ENCODE results near the gene PTPN23.

- TF ChIP-seq ZNF138 (CRISPR knock-in tag; conservative IDR thresholded peaks at IDR 0.05) (no peak), CTCF (IDR thresholded peaks at IDR 0.05) (no peak), ZNF121 (CRISPR knock-in tag; IDR thresholded peaks at IDR 0.05) (no peak), NR3C1 (CRISPR knock-in tag; conservative IDR thresholded peaks at IDR 0.05; ENCODE audit: low read depth) (no peak)
These were observed 41.2 kb downstream of the PTPN23 start for GRCh38 chr3:47421741-47422649.

Data from WTC11 (cell line).